GM21529 (cell line): ENCODE measurements around the gene CFAP299.

Experiments
- ATAC-seq: cut with Tn5 transposase; IDR thresholded peaks from one replicate; pipeline ENCODE4 v1.9.1; 2021; ENCODE audit not compliant: unreplicated experiment

CFAP299 gene

GRCh38 chr4:80387390-80388283, 52.1 kb downstream of the CFAP299 start:
- no peak for ATAC-seq

- ATAC-seq = no peak
These were observed 52.7 kb downstream of the CFAP299 start for GRCh38 chr4:80388284-80388607.

GRCh38 chr4:80390178-80390577, 54.6 kb downstream of the CFAP299 start:
- no peak for ATAC-seq

GRCh38 chr4:80393246-80393969, 57.9 kb downstream of the CFAP299 start:
- peak; percentile 81 for ATAC-seq

GRCh38 chr4:80393970-80394250, 58.4 kb downstream of the CFAP299 start:
- ATAC-seq = no peak

- no peak for ATAC-seq
These were observed 71.7 kb downstream of the CFAP299 start for GRCh38 chr4:80407246-80407645.

- ATAC-seq = no peak
These were observed 74.3 kb downstream of the CFAP299 start for GRCh38 chr4:80409809-80410208.

DNA sequence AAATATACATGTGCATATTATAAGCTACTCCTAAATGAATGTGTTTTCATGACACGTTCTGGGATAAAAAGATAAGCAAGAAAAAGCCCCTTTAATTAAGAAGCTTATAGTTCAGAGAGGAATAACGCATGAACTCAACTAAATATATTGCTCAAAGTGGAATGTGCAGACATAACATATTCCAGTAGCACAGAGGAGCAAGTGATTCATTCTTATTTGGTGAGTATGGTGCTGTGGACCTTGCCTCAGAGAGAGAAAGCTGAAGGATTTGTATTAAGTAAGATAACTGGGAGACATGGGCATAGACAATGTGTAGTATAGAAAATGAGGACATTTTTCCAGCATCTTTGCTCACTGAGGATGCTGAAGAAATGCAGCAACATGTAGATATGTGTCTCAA, 76.8 kb downstream of the CFAP299 start:
- ATAC-seq = no peak

GRCh38 chr4:80413086-80413485, 77.6 kb downstream of the CFAP299 start:
- no peak for ATAC-seq

DNA sequence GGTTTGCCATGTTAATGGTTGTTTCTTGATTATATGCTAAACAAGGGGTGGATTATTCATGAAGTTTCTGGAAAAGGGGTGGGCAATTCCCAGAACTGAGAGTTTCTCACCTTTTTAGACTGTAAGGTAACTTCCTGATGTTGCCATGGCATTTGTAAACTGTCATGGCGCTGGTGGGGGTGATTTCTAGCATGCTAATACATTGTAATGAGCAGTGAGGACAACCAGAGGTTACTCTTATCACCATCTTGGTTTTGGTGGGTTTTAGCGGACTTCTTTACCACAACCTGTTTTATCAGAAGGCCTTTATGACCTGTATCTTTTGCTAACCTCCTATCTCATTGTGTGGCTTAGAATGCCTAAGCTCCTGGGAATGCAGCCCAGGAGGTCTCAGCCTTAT, 81.5 kb downstream of the CFAP299 start:
- ATAC-seq = no peak

DNA sequence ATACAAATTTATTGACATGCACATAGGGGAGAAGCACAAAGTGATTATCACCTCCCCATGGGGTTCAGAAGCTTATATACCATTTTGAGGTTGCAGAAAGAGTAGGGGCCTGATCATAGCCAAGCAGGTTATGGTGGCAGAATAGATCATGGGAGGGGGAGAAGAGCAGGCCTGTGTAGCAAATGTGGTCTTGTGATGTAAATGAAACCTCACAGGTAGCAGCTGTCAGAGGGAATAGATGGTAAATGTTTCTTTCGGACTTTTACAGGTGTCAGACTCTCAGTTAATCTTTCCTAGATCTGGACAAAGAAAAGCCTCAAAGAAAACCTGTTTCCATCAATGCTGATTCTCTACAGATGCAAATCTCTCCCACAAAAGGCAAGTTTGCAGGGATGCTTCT, 84.4 kb downstream of the CFAP299 start:
- no peak for ATAC-seq

DNA sequence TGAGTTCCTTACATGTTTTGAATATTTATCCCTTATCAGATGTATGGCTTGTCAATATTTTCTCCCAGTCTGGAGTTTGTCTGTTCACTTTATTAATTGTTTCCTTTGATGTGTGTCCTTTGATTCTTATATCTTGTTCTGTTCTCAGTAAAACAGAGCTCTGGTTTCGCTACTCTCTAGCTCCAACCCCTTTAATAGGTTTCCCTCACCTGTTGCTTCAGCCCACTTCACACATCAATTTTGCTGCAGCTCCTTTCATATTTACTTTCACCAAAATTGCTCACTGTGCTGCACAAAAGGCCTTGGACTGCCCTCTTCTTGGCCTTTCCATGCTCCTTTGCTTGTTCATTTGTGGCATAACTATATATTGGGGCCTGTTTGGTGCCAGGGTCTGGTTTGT, 85.1 kb downstream of the CFAP299 start:
- no peak for ATAC-seq

DNA sequence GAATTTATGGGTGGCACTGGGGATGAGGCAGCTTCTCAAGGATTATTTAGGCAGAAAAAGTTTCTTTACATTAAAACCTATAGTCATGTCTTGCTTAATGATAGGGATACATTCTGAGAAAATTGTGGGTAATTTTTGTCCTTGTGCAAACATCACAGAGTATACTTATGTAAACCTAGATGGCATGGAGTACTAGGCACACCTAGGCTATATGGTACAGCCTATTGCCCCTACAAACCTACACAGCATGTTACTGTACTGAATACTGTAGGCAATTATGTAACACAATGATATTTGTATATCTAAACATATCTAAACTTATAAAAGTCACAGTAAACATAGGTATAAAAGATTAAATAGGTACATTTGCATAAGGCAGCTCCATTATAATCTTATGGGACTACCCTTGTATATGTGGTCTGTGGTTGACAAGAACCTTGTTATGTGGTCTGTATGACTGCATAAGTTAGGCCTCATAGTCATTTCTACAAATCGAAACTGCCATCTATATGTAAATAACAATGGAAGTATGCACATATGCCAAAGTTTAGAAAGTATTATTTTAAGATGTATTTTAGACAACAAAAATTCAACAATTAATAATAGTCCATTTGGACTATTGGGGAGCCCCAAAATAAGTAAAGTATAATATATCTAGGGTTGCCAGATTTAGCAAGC, 87.3 kb downstream of the CFAP299 start:
- peak; percentile 79 for ATAC-seq

GRCh38 chr4:80423553-80424224, 88.2 kb downstream of the CFAP299 start:
- no peak for ATAC-seq

DNA sequence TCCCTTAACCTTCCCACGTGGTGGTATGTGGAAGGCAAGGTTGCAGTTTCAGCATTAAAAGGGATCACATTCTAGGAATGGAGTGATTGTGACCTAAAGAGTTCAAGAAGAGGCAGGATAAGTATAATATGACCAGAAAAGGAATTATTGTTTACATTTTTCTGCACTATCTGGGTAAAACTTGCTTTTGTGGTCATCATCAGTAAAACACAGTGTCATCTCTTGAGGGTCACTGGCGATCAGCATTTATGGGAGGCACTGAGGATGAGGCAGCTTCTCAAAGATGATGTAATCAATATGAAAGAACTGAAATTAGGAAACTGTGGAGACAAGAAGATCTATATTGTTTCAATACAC, 88.7 kb downstream of the CFAP299 start:
- ATAC-seq = no peak

- ATAC-seq = no peak
These were observed 89.9 kb downstream of the CFAP299 start for GRCh38 chr4:80425124-80426100.

DNA sequence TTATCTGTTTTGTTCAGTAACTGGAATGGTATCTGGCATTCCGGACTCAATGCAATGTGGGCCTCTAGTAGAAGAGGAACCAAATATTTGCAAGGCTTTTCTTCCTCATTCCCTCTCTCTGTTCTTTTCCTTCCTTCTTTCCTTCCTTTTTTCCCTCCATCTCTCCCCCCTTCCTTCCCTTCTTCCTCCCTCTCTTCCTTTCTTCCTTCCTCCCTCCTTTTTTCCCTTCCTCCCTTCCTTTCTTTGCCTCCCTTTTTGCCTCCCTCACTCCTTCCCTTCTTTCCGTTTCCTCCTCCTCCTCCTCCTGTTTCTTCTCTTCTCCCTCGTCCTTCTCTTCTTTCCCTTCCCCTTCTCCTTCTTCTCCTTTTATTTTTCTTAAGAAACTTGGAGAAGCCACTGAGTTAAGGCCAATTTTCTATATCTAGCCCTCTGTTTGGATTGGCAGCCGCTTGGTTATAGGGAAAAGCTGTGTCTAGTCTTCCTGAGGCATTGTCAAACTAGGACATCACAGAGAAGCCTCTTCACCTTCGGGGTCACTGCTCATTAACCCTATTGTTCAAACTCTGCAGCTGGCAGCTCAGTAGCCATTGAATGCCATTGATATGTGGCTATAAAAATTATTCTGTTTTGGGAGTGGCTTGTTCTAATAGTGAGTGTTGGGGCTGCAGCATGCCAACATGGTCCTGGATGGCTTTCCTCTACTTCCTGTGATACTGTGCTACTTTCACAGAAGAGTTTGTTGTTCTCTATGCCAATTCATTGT, 95.9 kb downstream of the CFAP299 start:
- no peak for ATAC-seq

DNA sequence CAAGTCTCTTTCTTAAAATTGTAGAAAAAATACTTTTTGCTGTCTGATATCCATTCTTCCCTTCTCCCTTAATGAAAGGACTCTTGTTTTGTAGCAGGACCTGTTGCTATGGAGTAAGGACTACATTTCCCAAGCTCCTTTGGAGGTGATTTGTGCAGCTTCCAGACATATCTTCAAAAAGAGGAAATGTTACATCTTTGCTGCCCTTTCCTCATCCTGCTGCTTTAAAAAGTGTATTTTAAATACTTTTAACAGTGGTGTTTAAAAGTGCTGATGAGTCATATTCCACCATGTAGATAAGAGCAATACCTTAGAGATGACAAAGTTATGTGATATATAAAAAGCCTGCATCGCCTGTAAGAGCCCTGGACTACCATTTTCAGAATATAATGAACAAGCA, 98.7 kb downstream of the CFAP299 start:
- ATAC-seq = no peak

- ATAC-seq = no peak
These were observed 102.5 kb downstream of the CFAP299 start for GRCh38 chr4:80438016-80438415.
